AG09309 (cell line): ENCODE data around the gene ZNF213.

Source experiments
- DNase-seq: peaks from one replicate; pipeline ENCODE4 v3.0.0-alpha.2; 2010; ENCODE audit warnings: low read depth
- H3K4me3 ChIP-seq: 2 replicates; pipeline ENCODE4 v1.5.1; 2011; ENCODE audit warnings: mild to moderate bottlenecking, low read depth, low read length, moderate library complexity; ENCODE audit not compliant: control insufficient read depth
- TF ChIP-seq, protein P1 (sequence below): IDR thresholded peaks from 2 replicates; pipeline ENCODE4 v1.5.1; 2011; ENCODE audit warnings: mild to moderate bottlenecking, low read depth, low read length, inconsistent platforms; ENCODE audit not compliant: insufficient read depth, control insufficient read depth; ENCODE audit errors: missing control alignments

Gene ZNF213

DNA sequence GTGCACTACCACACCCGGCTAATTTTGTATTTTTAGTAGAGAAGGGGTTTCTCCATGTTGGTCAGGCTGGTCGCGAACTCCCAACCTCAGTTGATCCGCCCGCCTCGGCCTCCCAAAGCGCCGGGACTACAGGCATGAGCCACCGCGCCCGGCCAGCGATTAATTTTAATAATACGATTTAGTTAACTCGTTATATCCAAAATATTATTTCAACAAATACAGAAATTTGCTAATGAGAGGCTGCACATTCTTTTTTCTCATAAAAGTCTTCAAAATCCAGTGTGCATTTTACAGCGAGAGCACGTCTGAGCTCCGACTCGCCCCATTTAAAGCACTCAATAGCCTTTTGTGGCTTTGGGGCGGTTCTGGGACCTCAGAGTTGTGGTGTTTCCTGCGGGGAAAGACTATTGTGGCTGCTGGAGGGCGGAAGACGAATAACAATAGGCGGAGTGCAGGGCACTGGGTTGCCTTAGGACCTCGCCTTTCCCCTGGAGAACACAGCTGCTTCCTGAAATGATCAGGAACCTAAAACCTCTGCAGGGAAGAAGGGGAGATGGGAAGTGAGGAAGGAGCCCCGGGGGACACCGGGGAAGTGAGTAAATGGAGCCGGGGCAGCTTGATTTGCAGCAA is 32.9 kb upstream of the ZNF213 start:
- no peak overlapping the region for H3K4me3 ChIP-seq
- TF ChIP-seq, protein P1, sequence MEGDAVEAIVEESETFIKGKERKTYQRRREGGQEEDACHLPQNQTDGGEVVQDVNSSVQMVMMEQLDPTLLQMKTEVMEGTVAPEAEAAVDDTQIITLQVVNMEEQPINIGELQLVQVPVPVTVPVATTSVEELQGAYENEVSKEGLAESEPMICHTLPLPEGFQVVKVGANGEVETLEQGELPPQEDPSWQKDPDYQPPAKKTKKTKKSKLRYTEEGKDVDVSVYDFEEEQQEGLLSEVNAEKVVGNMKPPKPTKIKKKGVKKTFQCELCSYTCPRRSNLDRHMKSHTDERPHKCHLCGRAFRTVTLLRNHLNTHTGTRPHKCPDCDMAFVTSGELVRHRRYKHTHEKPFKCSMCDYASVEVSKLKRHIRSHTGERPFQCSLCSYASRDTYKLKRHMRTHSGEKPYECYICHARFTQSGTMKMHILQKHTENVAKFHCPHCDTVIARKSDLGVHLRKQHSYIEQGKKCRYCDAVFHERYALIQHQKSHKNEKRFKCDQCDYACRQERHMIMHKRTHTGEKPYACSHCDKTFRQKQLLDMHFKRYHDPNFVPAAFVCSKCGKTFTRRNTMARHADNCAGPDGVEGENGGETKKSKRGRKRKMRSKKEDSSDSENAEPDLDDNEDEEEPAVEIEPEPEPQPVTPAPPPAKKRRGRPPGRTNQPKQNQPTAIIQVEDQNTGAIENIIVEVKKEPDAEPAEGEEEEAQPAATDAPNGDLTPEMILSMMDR, result no peak
- no peak for DNase-seq

DNA sequence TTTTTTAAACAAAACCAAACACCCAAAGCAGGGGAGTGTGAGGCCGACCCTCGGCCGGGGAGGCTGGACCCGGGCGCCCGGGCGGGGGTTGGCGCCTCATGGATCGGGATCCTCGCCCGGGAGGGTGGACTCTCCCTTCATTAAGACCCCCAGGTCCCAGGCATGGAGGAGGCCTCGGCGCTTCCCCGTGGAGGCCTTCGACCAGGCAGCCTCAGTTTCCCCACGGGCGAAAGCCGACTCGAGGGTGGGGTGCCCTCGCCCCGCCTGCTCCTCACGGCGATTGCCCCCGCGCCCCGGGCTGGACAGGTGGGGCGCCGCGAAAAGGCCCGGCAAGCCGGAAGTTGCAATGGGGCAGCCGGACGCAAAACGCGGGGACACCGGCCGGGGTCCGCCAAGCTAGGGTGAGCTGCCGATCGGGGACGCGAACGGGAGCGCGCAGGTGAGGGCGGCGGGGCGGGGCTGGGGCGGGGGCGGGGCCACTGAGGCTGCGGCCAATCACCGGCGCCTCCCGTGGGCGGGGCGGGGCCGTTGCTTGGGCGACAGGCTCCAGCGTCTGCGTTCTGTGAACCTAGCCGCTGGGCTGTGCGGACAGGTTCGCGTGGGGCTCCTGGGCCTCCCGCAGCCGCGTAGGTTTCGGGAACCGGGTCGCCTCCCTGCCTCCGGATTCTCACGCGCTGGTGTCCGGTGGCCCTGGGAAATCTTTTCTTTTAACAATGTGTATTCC is 28.5 kb upstream of the ZNF213 start:
- DNase-seq, result peak; percentile 34
- TF ChIP-seq, protein P1, result no peak
- peak overlapping the region; percentile 75 for H3K4me3 ChIP-seq

DNA sequence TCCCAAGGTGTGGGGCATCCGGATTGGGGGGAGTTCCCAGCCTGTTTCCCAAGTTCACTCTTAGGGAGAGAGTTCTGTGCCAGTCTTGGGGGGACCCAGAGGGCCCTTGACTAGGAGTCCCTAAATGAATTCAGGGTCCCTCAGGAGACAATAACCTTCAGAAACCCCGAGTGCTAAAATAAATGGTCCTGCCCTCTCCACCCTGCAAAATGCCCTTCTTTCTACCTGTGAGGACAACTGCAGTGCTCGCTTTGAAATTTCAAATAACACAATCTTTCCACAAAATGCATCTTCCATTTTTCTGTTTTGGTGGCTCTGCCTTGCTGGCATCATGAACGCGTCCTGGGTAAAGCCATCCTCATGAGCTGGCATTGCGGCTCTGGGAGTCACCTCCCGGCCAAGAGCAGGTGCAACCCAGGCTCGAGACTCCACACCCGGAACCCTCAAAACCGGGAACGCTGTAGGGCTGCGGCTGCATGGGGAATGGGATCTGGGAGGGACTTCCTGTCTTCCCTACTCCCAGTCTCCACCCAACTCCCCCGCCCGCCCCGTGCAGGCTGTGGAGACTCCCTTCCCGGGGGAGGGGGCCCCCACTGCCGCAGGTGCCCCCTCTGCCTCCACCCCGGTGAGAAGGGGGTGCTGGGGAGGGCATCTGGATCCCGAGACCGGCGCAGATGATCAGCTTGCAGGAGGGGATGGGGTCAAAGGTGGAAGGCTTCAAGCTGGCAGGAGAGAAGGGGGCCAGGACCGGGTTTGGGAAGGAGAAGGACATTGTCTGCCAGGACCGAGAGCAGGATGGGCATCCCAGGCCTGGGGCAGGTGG is 22.6 kb upstream of the ZNF213 start, which contains the start of gene ZNF205:
Gene ZNF205, plus strand, starts transcription at position 529 of the 823 bp plus-strand sequence. CDS start 845 bp downstream, outside the sequence.
- TF ChIP-seq, protein P1, result no peak
- peak within 1 kb of the TSS; percentile 91 for H3K4me3 ChIP-seq
- DNase-seq, result peak; percentile 10

DNA sequence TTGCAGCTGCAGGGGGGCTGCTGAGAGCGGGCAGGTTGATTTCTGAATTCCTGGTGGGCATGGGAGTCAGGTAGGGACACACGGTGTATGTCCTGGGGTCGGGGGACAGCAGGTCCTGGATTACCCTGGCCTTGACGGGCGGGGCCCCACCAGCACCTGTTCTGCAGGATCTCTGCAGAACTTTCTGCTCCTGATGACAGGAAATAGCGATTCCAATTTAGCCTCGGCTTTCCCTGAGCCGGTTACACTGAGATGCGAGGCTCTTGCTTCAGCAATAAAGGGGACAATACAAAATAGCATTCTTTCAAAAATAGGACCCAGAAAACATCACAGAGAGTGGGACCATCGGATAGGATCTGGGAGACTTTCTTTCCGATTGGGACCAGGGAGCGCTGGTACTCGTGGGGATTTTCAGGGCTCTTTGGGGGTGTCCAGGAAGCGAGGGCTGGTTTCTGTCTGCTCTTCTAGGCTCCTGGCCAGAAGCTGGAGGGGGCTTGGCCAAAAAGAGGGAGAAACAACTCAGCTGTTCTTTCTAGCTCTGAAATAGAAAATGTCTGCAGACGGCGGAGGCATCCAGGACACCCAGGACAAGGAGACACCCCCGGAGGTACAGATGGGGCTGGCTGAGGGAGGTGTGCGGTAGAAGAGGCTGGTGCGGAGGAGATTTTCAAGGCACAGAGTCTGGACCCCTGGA is 21.8 kb upstream of the ZNF213 start:
- peak overlapping the region; percentile 91 for H3K4me3 ChIP-seq
- DNase-seq, result no peak
- TF ChIP-seq, protein P1, result no peak

DNA sequence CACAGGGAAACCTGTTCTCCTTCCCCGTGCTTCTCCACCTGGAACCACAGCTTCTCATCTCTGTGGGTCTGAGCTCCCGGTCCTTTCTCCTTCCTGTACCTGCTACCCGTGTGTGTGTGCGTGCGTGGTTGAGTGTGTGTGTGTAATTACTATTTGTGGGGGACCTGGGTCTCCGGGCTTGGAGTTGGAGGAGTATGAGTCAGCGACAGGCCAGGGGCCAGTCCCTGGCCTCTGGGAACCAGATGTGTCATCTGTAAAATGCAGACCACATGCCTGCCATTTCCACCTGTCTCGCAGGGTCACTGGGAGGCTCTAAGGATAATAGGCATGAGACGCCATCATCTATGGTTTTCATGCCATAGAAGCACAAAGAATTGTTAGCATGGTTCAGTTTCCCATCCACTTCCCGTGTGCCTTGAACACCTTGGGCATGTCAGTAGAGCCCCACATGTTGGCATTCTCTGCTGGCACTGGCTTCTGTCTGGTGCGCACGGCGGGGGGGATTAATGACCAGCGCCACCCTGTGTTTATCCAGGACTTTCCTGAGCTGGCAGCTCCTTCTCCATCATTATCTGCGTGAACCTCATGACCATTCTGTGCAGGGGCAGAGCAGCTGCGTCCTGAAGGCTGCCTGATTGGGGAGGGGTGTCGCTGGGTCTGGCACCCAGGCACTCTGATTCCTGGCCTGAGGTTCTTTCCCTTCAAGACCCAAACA is 20.9 kb upstream of the ZNF213 start:
- DNase-seq, result no peak
- H3K4me3 ChIP-seq, result no peak overlapping the region; the same call in 1 of the 2 replicates
- TF ChIP-seq, protein P1, result no peak
